Sigmoid colon (tissue), 7 donors: ENCODE results near the gene CYP26C1. TPM values are rescaled to one million over a fixed set of nuclear protein-coding genes. Genes with fewer than 3 reads are reported as not detected.

Experiments
- DNase-seq: peaks from one replicate; pipeline ENCODE4 v3.0.0-alpha.2; 2019
- H3K27ac ChIP-seq, 4 donors: fragments of 200-600 bp; sonication (generic); one replicate each; pipeline ENCODE4 v1.5.1; 2016 to 2019; ENCODE audit warnings: mild to moderate bottlenecking in 1 of 4
- H3K27me3 ChIP-seq, 3 donors: fragments of 200-600 bp; sonication (generic); one replicate each; pipeline ENCODE4 v1.5.1; 2019; ENCODE audit warnings: mild to moderate bottlenecking in 1 of 3
- H3K36me3 ChIP-seq, 4 donors: fragments of 200-600 bp; sonication (generic); one replicate each; pipeline ENCODE4 v1.5.1; 2016 to 2019
- H3K4me1 ChIP-seq, 4 donors: fragments of 200-600 bp; sonication (generic); one replicate each; pipeline ENCODE4 v1.5.1; 2017 to 2019
- H3K4me3 ChIP-seq, 4 donors: fragments of 200-600 bp; sonication (generic); one replicate each; pipeline ENCODE4 v1.5.1; 2017 to 2019; ENCODE audit warnings: mild to moderate bottlenecking in 2 of 4, moderate library complexity in 1 of 4
- H3K9me3 ChIP-seq, 4 donors: fragments of 200-600 bp in 3 of 4; sonication (generic) in 3 of 4; one replicate each; pipeline versions ENCODE4 v1.5.1 to v1.6.1; 2013 to 2019
- EP300 ChIP-seq, 4 donors: sonication (generic); formaldehyde crosslinking; IDR thresholded peaks; one replicate each; pipeline ENCODE4 v1.6.1; 2017; ENCODE audit warnings: antibody characterized with exemption in 4 of 4
- POLR2A ChIP-seq, 2 donors: fragments of 450-650 bp; IDR thresholded peaks; one replicate each; pipeline ENCODE4 v1.6.1; 2016; ENCODE audit warnings: antibody characterized with exemption in 2 of 2, mild to moderate bottlenecking in 2 of 2, moderate library complexity in 2 of 2
- POLR2AphosphoS5 ChIP-seq, 4 donors: sonication (generic); formaldehyde crosslinking; IDR thresholded peaks; one replicate each; pipeline ENCODE4 v1.6.1; 2017; ENCODE audit warnings: antibody characterized with exemption in 4 of 4
- WGBS, 2 donors: extraction: QIAGEN DNeasy Blood & Tissue Kit; methylation state at CpG; one replicate each; pipeline ENCODE4 v1.1.7; 2013; 5-methylcytosine and 5-hydroxymethylcytosine counted together
- intact Hi-C: fragments of 100-400 bp; cut with DNase I; formaldehyde crosslinking; loops from one replicate; pipeline ENCODE4 v1.15.1; 2023
- polyA plus RNA-seq, 3 donors: library from polyadenylated mRNA; stranded (reverse); fragments of 200-250 nt; gene quantifications; one replicate each; pipeline ENCODE4 v1.2.3, GENCODE V29; 2013
- total RNA-seq, 4 donors: library from RNA; depleted of rRNA; stranded (reverse); fragments of >200 nt; gene quantifications; one replicate each; pipeline ENCODE4 v1.1.0, GENCODE V29; 2016
- TF ChIP-seq, protein P1 (sequence below), 4 experiments: fragments of 450-650 bp in 3 of 4; fragments of 200-600 bp in 1 of 4; IDR thresholded peaks; one replicate each; pipeline ENCODE4 v1.5.1; 2016 to 2019; ENCODE audit warnings: antibody characterized with exemption in 4 of 4, mild to moderate bottlenecking in 3 of 4, moderate library complexity in 2 of 4
- donor health status: healthy with polysubstance abuse.
- donor health status: Bipolar disorder and iron deficiency.
- donor health status: healthy.

The CYP26C1 gene
- total and polyA plus RNA-seq, 7 donors, result 0.03 to 0.14 TPM; not detected in 5

DNA sequence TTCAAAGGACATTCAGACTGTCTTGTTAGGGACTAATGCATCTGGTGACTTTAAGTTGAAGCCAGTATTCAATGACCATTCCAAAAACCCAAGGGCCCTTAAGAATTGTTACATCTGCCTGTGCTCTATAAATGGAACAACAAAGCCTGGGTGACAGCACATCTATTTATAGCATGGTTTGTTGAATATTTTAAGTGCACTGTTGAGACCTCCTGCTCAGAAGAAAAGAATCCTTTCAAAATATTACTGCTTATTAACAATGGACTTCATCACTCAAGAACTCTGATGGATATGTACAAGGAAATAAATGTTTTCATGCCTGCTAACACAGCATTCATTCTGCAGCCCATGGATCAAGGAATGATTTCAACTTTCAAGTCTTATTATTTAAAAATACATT is 33.1 kb upstream of the CYP26C1 start:
- Histone ChIP-seq H3K4me3 (no peak overlapping the region), H3K27ac (no peak overlapping the region), H3K36me3 (peaks cover 0 to 13% (median 0%) of the 10 kb centered on the region in 4 donors), H3K9me3 (peaks cover 0 to 5% (median 0%) of the 10 kb centered on the region in 4 donors), H3K27me3 (no peaks in the 10 kb centered on the region), H3K4me1 (peaks cover 0 to 20% (median 14%) of the 10 kb centered on the region in 4 donors)
- no peak for TF ChIP-seq POLR2A (IDR thresholded peaks at IDR 0.05)
- no peak for TF ChIP-seq POLR2AphosphoS5 (IDR thresholded peaks at IDR 0.05)
- TF ChIP-seq EP300 (IDR thresholded peaks at IDR 0.05), result no peak
- intact Hi-C loops, result no loop called here
- DNase-seq, result no peak

DNA sequence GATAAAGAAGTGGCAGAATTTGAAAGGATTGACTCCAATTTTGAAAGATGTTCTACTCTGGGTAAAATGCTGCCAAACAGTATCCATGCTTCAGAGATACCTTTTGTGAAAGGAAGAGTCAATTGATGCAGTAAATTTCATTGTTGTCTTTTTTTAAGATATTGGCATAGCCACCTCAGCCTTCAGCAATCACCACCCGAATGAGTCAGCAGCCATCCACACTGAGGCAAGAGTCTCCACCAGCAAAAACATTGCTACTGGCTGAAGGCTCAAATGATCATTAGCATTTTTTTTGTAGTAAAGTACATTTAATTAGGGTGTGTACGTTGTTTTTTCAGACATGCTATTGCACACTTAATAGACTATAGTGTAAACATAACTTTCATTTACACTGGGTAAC is 31.7 kb upstream of the CYP26C1 start:
- no peak overlapping the region for H3K4me3 ChIP-seq
- no peak for DNase-seq

DNA sequence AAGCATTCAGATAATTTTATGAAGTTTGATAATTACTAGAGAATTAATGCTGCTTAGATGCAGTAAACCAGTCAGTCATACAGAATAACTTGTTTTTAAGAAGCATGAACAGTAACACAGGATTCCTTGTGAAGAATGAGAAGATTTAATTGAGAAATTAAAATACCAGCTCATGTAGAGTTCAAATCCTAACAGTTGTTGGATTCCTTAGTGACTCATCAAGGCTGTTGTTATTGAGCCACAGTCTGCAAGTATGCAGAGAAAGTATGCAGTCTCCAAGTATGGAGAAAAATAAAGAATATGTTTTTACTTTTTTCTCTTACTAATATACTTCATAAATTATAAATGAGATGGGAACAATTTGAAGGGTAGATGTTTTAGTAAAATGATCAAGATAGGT is 30.2 kb upstream of the CYP26C1 start:
- no peaks in the 10 kb centered on the region for H3K27me3 ChIP-seq
- peaks cover 0 to 45% (median 25%) of the 10 kb centered on the region in 4 donors for H3K4me1 ChIP-seq
- no peak for DNase-seq
- peaks cover 0 to 5% (median 0%) of the 10 kb centered on the region in 4 donors for H3K9me3 ChIP-seq
- intact Hi-C loops, result no loop called here
- H3K4me3 ChIP-seq, result no peak overlapping the region
- TF ChIP-seq POLR2AphosphoS5 (IDR thresholded peaks at IDR 0.05) (no peak), EP300 (IDR thresholded peaks at IDR 0.05) (no peak), POLR2A (IDR thresholded peaks at IDR 0.05) (no peak)
- TF ChIP-seq, protein P1, sequence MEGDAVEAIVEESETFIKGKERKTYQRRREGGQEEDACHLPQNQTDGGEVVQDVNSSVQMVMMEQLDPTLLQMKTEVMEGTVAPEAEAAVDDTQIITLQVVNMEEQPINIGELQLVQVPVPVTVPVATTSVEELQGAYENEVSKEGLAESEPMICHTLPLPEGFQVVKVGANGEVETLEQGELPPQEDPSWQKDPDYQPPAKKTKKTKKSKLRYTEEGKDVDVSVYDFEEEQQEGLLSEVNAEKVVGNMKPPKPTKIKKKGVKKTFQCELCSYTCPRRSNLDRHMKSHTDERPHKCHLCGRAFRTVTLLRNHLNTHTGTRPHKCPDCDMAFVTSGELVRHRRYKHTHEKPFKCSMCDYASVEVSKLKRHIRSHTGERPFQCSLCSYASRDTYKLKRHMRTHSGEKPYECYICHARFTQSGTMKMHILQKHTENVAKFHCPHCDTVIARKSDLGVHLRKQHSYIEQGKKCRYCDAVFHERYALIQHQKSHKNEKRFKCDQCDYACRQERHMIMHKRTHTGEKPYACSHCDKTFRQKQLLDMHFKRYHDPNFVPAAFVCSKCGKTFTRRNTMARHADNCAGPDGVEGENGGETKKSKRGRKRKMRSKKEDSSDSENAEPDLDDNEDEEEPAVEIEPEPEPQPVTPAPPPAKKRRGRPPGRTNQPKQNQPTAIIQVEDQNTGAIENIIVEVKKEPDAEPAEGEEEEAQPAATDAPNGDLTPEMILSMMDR (IDR thresholded peaks at IDR 0.05), result no peak
- H3K36me3 ChIP-seq, result peaks cover 0 to 8% (median 0%) of the 10 kb centered on the region in 4 donors
- H3K27ac ChIP-seq, result peak overlapping the region in 3 of 4 donors; percentile 10 to 46 (median 34)

More for the DNA sequence above, 31.7 kb upstream of the CYP26C1 start:
- H3K27me3 ChIP-seq, result no peaks in the 10 kb centered on the region
- 21 to 79% methylated on average over 2 of the region's 2 CpGs for WGBS, 2 donors
- H3K36me3 ChIP-seq, result peaks cover 0 to 13% (median 0%) of the 10 kb centered on the region in 4 donors
- peaks cover 0 to 5% (median 0%) of the 10 kb centered on the region in 4 donors for H3K9me3 ChIP-seq
- peaks cover 0 to 34% (median 20%) of the 10 kb centered on the region in 4 donors for H3K4me1 ChIP-seq
- no peak overlapping the region for H3K27ac ChIP-seq
- TF ChIP-seq EP300 (IDR thresholded peaks at IDR 0.05), result no peak
- TF ChIP-seq POLR2AphosphoS5 (IDR thresholded peaks at IDR 0.05), result no peak
- TF ChIP-seq POLR2A (IDR thresholded peaks at IDR 0.05), result no peak
- TF ChIP-seq, protein P1 (IDR thresholded peaks at IDR 0.05), result no peak
- intact Hi-C loops, result no loop called here

DNA sequence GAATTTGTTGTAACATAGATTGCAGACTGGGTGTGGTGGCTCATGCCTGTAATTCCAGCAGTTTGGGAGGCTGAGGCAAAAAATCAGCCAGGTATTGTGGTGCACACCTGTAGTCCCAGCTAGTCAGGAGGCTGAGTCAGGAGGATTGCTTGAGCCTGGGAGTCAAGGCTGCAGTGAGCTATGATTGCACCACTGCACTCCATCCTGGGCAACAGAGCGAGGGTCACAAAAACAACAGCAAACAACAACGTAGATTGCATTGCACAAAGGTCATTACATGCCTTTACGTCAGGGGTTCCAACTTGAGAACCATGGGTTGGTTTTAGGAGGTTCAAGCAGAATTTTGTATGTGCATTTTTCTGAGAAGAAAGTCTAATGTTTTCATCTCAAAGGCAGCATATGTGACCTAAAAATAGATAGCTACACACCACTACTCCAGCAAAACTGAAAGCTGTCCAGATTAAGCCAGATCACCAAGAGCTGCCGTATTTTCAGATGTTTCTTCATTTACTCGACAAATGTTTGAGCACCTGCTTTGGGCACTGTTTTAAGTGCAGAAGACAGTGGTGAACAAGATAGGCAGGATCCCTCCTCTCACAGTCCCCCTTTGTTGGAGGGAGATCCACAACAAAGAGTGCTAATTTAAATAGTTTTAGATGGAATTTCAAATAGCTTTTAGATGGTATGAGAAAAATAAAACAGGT is 28.3 kb upstream of the CYP26C1 start:
- H3K4me3 ChIP-seq, result no peak overlapping the region
- peak overlapping the region in 2 of 4 donors; percentile 4 to 13 for H3K27ac ChIP-seq
- no peak for DNase-seq
- 55 to 81% methylated on average over 5 of the region's 5 CpGs for WGBS, 2 donors
- H3K4me1 ChIP-seq, result peaks cover 0 to 45% (median 25%) of the 10 kb centered on the region in 4 donors
- TF ChIP-seq POLR2AphosphoS5 (IDR thresholded peaks at IDR 0.05) (no peak), EP300 (IDR thresholded peaks at IDR 0.05) (no peak), POLR2A (IDR thresholded peaks at IDR 0.05) (no peak)
- TF ChIP-seq, protein P1 (IDR thresholded peaks at IDR 0.05), result no peak
- peaks cover 0 to 8% (median 0%) of the 10 kb centered on the region in 4 donors for H3K36me3 ChIP-seq
- H3K27me3 ChIP-seq, result no peaks in the 10 kb centered on the region
- peaks cover 0 to 4% (median 0%) of the 10 kb centered on the region in 4 donors for H3K9me3 ChIP-seq
- intact Hi-C loops, result no loop called here

DNA sequence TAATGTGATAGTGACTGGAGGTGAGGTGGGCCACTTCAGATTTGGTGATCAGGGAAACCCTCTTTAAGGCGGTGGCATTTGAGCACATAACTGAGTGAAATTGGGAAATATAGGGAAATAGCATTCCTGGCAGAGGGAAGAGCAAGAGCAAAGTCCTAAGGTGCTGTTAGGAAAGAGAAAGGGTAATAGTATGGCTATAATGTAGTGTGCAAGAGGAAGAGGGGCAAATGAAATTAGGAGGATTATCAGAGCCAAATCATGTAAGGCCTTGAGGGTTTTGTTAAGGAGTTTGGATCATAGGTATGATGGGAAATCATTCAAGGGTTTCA is 27.8 kb upstream of the CYP26C1 start:
- Histone ChIP-seq H3K27ac (peak overlapping the region in 2 of 4 donors; percentile 4 to 13), H3K4me1 (peaks cover 0 to 45% (median 25%) of the 10 kb centered on the region in 4 donors), H3K9me3 (no peaks in the 10 kb centered on the region), H3K36me3 (peaks cover 0 to 3% (median 0%) of the 10 kb centered on the region in 4 donors), H3K4me3 (no peak overlapping the region), H3K27me3 (no peaks in the 10 kb centered on the region)
- WGBS, 2 donors, result 50 to 76% methylated on average over 1 of the region's 1 CpG
- no peak for TF ChIP-seq POLR2AphosphoS5 (IDR thresholded peaks at IDR 0.05)
- TF ChIP-seq, protein P1 (IDR thresholded peaks at IDR 0.05), result no peak
- no peak for TF ChIP-seq POLR2A (IDR thresholded peaks at IDR 0.05)
- no peak for TF ChIP-seq EP300 (IDR thresholded peaks at IDR 0.05)
- DNase-seq, result no peak
- intact Hi-C loops, result no loop called here
